GM18498 (cell line): Measurements from ENCODE around the gene RNF13.
A peak's percentile ranks its signal among the peaks of the same experiment; 100 is the strongest.

ENCODE experiments used
- ATAC-seq: cut with Tn5 transposase; IDR thresholded peaks from one replicate; pipeline ENCODE4 v1.9.1; 2021; ENCODE audit warnings: mild to moderate bottlenecking, moderate library complexity; ENCODE audit not compliant: unreplicated experiment

Gene RNF13

GRCh38 chr3:149812606-149813366 is at the start of gene RNF13:
RNF13 (plus strand) TSS chr3:149813215; CDS start chr3:149846027, 32,812 bp downstream.
- peak; percentile 94 for ATAC-seq

- no peak for ATAC-seq
These were observed 49.3 kb upstream of the RNF13 start for GRCh38 chr3:149763565-149764195.

GRCh38 chr3:149764302-149764701 is 48.7 kb upstream of the RNF13 start:
- no peak for ATAC-seq

GRCh38 chr3:149765762-149766334 is 47.2 kb upstream of the RNF13 start:
- ATAC-seq, result no peak

GRCh38 chr3:149767720-149768119 is 45.3 kb upstream of the RNF13 start:
- ATAC-seq, result no peak

- no peak for ATAC-seq
These were observed 44.3 kb upstream of the RNF13 start for GRCh38 chr3:149768704-149769103.

- ATAC-seq, result no peak
These were observed 42.8 kb upstream of the RNF13 start for GRCh38 chr3:149770246-149770645.

- no peak for ATAC-seq
These were observed 41.3 kb upstream of the RNF13 start for GRCh38 chr3:149771652-149772271.

GRCh38 chr3:149772861-149773260 is 40.2 kb upstream of the RNF13 start:
- ATAC-seq, result no peak

- no peak for ATAC-seq
These were observed 36.8 kb upstream of the RNF13 start for GRCh38 chr3:149776170-149776569.

- ATAC-seq, result no peak
These were observed 35.4 kb upstream of the RNF13 start for GRCh38 chr3:149777414-149778214.

- no peak for ATAC-seq
These were observed 31.8 kb upstream of the RNF13 start for GRCh38 chr3:149781211-149781610.

- ATAC-seq, result no peak
These were observed 31.3 kb upstream of the RNF13 start for GRCh38 chr3:149781741-149782140.

GRCh38 chr3:149783576-149783975 is 29.4 kb upstream of the RNF13 start:
- ATAC-seq, result no peak

GRCh38 chr3:149784064-149784704 is 28.8 kb upstream of the RNF13 start:
- ATAC-seq, result no peak

- ATAC-seq, result no peak
These were observed 22.7 kb upstream of the RNF13 start for GRCh38 chr3:149790268-149790667.

GRCh38 chr3:149790698-149791097 is 22.3 kb upstream of the RNF13 start:
- ATAC-seq, result no peak

- ATAC-seq, result no peak
These were observed 20.4 kb upstream of the RNF13 start, which contains the start of gene ANKUB1 for GRCh38 chr3:149792452-149793270. ANKUB1 (minus strand) TSS chr3:149792554; CDS start chr3:149792366, 188 bp downstream.

GRCh38 chr3:149796026-149796425 is 17.0 kb upstream of the RNF13 start:
- ATAC-seq, result no peak
